Stimulated activated CD8-positive, alpha-beta memory T cell treated with anti-CD3 and anti-CD28 coated beads, Interleukin-4, amount 100 ng/mL, for 48 hours (primary cell): ENCODE data around the gene RNF130.
"Not testable (repeated sequence)": the region's sequence is repeated elsewhere in the genome, so short reads cannot be mapped to it uniquely, and the experiment has no call there.

Source experiments
- DNase-seq: peaks from one replicate; pipeline ENCODE4 v3.0.0-alpha.2; 2020

RNF130 gene

GRCh38 chr5:180102636-180103035 lies 31.1 kb upstream of the RNF130 start:
- DNase-seq: no peak

GRCh38 chr5:180101451-180102105 lies 30.0 kb upstream of the RNF130 start:
- no peak for DNase-seq

- DNase-seq: no peak
These were observed 29.3 kb upstream of the RNF130 start for GRCh38 chr5:180100621-180101450.

GRCh38 chr5:180099733-180100611 lies 28.4 kb upstream of the RNF130 start:
- DNase-seq: no peak

- DNase-seq: no peak
These were observed 27.6 kb upstream of the RNF130 start for GRCh38 chr5:180098991-180099732.

GRCh38 chr5:180098526-180098925 lies 27.0 kb upstream of the RNF130 start:
- no peak for DNase-seq

GRCh38 chr5:180097926-180098325 lies 26.4 kb upstream of the RNF130 start:
- no peak for DNase-seq

GRCh38 chr5:180097163-180097894 lies 25.8 kb upstream of the RNF130 start:
- DNase-seq: no peak

GRCh38 chr5:180096616-180097015 lies 25.1 kb upstream of the RNF130 start:
- no peak for DNase-seq

- no peak for DNase-seq
These were observed 24.0 kb upstream of the RNF130 start for GRCh38 chr5:180095545-180095944.

GRCh38 chr5:180093651-180094382 lies 22.3 kb upstream of the RNF130 start:
- no peak for DNase-seq

- DNase-seq: no peak
These were observed 21.7 kb upstream of the RNF130 start for GRCh38 chr5:180093241-180093640.

- no peak for DNase-seq
These were observed 19.4 kb upstream of the RNF130 start for GRCh38 chr5:180090769-180091546.

GRCh38 chr5:180090098-180090768 lies 18.7 kb upstream of the RNF130 start:
- peak; percentile 88 for DNase-seq

GRCh38 chr5:180089628-180090027 lies 18.1 kb upstream of the RNF130 start:
- not testable (repeated sequence) for DNase-seq

GRCh38 chr5:180088561-180088960 lies 17.0 kb upstream of the RNF130 start:
- DNase-seq: no peak

GRCh38 chr5:180086816-180087399 lies 15.3 kb upstream of the RNF130 start:
- no peak for DNase-seq

- DNase-seq: no peak
These were observed 14.3 kb upstream of the RNF130 start for GRCh38 chr5:180085837-180086236.
